Activated B cell treated with CpG ODN at 0.5 μM for 24 hours (primary cell): ENCODE data around the gene MYO5B. TPM values are rescaled to one million over a fixed set of nuclear protein-coding genes. Genes with fewer than 3 reads are reported as not detected.

ENCODE experiments used
- ATAC-seq: fragments of 200-7000 bp; cut with Tn5 transposase; one replicate; pipeline ENCODE4 v1.10.0; 2021; ENCODE audit warnings: low read depth, mild to moderate bottlenecking, moderate library complexity
- CTCF ChIA-PET: fragments of 350-600 bp; sonication (Branson Sonifier 250); formaldehyde crosslinking; loops from one replicate; lab custom pipeline; 2021; ENCODE audit warnings: antibody characterized with exemption; lab: Charles Lee
- POLR2A ChIA-PET: fragments of 350-600 bp; sonication (Branson Sonifier 250); formaldehyde crosslinking; loops from one replicate; lab custom pipeline; 2021; ENCODE audit warnings: antibody characterized with exemption; lab: Charles Lee
- DNase-seq: peaks from one replicate; pipeline ENCODE4 v3.0.0; 2022
- H3K27ac Mint-ChIP-seq: one replicate; pipeline ENCODE4 v1.8.0; 2020; ENCODE audit warnings: mixed read lengths
- H3K27me3 Mint-ChIP-seq: one replicate; pipeline ENCODE4 v1.8.0; 2021; ENCODE audit warnings: mixed read lengths
- H3K36me3 Mint-ChIP-seq: one replicate; pipeline ENCODE4 v1.8.0; 2021; ENCODE audit warnings: low read depth, mixed read lengths
- H3K4me1 Mint-ChIP-seq: one replicate; pipeline ENCODE4 v1.8.0; 2021; ENCODE audit warnings: mixed read lengths
- H3K4me3 Mint-ChIP-seq: one replicate; pipeline ENCODE4 v1.8.0; 2020; ENCODE audit warnings: mild to moderate bottlenecking, mixed read lengths
- H3K9me3 Mint-ChIP-seq: one replicate; pipeline ENCODE4 v1.8.0; 2020; ENCODE audit warnings: mixed read lengths
- intact Hi-C: fragments of 100-400 bp; cut with micrococcal nuclease; formaldehyde crosslinking; loops from one replicate; pipeline ENCODE4 v1.15.1; 2024
- total RNA-seq: library from RNA; stranded (reverse); gene quantifications from 2 replicates; pipeline ENCODE4 v1.2.3, GENCODE V29; 2022
- TF ChIP-seq, protein P1 (sequence below): fragments of 200-600 bp; IDR thresholded peaks from one replicate; pipeline ENCODE4 v1.8.0; 2022; ENCODE audit warnings: antibody characterized with exemption, mild to moderate bottlenecking

Gene MYO5B
- total RNA-seq, 1 donor from 2014 or later: 0.49 TPM

DNA sequence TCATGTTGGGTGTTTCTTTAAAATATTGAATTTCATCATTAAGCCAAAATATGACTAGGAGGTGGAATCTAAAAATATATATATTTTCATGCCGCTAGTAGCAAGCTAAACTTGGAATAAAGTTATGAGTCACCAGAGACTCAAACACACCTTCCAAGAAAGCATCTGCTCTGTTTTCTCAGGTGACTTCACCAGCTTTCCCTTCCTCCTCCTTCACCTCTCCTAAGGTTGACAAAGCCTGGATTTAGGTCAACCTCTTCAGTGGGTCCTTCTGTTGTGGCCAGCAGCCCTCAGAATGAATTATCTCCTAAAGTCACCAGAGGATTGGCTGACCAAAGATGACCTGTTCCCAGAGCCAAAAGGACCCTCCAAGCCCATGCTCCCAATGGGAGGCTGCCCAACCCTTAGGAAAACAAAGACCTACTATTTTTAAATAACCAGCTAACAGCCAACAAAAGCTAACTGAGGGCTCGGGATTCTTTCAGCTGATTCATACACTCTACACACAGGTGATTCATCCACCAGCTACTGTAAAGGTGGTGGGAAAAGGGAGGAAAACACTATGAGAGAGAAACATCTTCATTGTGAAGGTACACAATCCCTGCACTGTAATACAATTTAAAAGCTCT is 113.9 kb downstream of the MYO5B start:
- peaks cover 6% of the 10 kb centered on the region for H3K4me1 Mint-ChIP-seq
- CTCF ChIA-PET: no interaction called here
- ATAC-seq: no peak
- no peak overlapping the region for H3K4me3 Mint-ChIP-seq
- H3K36me3 Mint-ChIP-seq: no peaks in the 10 kb centered on the region
- TF ChIP-seq, protein P1, sequence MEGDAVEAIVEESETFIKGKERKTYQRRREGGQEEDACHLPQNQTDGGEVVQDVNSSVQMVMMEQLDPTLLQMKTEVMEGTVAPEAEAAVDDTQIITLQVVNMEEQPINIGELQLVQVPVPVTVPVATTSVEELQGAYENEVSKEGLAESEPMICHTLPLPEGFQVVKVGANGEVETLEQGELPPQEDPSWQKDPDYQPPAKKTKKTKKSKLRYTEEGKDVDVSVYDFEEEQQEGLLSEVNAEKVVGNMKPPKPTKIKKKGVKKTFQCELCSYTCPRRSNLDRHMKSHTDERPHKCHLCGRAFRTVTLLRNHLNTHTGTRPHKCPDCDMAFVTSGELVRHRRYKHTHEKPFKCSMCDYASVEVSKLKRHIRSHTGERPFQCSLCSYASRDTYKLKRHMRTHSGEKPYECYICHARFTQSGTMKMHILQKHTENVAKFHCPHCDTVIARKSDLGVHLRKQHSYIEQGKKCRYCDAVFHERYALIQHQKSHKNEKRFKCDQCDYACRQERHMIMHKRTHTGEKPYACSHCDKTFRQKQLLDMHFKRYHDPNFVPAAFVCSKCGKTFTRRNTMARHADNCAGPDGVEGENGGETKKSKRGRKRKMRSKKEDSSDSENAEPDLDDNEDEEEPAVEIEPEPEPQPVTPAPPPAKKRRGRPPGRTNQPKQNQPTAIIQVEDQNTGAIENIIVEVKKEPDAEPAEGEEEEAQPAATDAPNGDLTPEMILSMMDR: no peak
- H3K27me3 Mint-ChIP-seq: peaks cover 8% of the 10 kb centered on the region
- no peak overlapping the region for H3K27ac Mint-ChIP-seq
- POLR2A ChIA-PET: no interaction called here
- DNase-seq: no peak
- intact Hi-C loops: no loop called here
- no peaks in the 10 kb centered on the region for H3K9me3 Mint-ChIP-seq

DNA sequence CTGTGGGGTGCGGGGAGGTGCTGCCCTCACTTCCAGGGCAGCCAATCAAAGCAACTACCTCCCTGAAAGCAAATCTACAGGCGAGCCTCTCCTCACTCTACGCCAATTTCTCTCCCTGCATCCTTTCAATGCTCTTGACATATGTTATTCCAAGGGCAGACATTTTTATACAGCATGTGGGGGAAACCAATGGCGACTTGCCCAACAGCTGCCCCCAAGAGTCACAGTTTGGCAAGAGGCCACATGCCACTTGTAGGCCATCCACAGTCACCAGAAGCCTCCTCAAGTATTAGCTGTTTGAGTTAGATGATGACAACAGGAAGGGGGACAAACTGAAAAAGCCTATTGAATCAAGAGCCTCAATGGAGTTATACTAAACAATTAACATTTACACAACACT is 114.6 kb downstream of the MYO5B start:
- ChIA-PET CTCF (no interaction called here), POLR2A (no interaction called here)
- H3K27ac Mint-ChIP-seq: no peak overlapping the region
- intact Hi-C loops: no loop called here
- H3K36me3 Mint-ChIP-seq: no peaks in the 10 kb centered on the region
- H3K4me3 Mint-ChIP-seq: no peak overlapping the region
- TF ChIP-seq, protein P1: no peak
- H3K9me3 Mint-ChIP-seq: no peaks in the 10 kb centered on the region
- DNase-seq (no peak), ATAC-seq (no peak)
- peaks cover 8% of the 10 kb centered on the region for H3K27me3 Mint-ChIP-seq
- peaks cover 14% of the 10 kb centered on the region for H3K4me1 Mint-ChIP-seq

DNA sequence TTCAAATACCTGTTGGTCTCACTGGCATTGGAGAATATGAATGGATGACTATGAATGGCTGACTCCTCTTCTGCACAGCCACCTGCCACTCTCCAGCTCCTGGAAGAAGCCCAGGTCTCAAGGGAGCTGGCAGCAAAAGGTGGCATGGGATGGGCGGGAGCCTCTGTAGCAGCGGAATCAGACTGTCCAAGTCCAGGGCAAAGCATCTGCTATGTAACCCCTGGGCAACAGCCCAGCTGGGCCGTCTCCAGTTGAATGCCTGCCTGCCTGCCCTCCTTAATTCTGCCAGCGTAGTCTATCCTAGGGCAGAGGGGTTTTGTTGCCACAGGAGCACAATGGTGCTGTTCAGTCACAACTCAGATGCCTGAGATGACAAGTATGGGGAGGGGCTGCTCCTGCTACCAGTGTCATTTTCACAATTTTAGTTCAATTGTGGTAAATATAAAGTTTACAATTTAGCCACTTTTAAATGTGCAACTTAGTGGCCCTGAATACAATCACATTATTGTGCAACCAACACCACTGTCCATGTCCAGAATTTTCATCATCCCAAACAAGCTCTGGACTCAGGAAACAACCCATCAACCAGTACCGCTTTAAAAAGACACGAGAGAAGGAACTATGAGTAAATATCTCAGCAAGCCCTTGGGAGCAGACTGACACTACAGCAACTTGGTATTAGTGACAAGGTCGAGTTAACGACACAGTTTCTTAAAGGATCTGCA is 115.2 kb downstream of the MYO5B start:
- TF ChIP-seq, protein P1: no peak
- H3K9me3 Mint-ChIP-seq: no peaks in the 10 kb centered on the region
- CTCF ChIA-PET: no interaction called here
- H3K4me1 Mint-ChIP-seq: peaks cover 16% of the 10 kb centered on the region
- no peak overlapping the region for H3K27ac Mint-ChIP-seq
- ATAC-seq (no peak), DNase-seq (no peak)
- H3K27me3 Mint-ChIP-seq: peaks cover 8% of the 10 kb centered on the region
- intact Hi-C loops: no loop called here
- H3K36me3 Mint-ChIP-seq: no peaks in the 10 kb centered on the region
- H3K4me3 Mint-ChIP-seq: no peak overlapping the region
- POLR2A ChIA-PET: no interaction called here

DNA sequence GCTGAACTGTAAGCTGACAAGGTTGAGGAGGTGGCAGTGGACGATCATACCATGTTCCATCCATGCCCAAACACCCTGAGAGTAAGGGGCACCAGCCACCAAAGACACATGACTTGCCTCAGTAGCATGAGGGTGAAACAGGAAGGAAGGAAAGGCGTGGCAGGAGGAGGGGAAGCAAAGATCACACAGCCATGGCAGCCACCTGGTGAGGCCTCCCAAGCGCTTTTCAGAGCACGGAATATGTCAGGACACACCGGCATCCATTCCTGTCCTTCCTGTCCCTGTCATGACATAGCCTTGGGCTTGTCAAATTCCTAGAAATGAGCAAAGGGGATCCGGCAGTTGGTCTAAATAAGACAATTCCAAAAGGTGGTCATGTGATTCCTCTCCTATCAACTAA is 118.7 kb downstream of the MYO5B start:
- intact Hi-C loops: no loop called here
- Mint-ChIP-seq H3K36me3 (no peaks in the 10 kb centered on the region), H3K9me3 (no peaks in the 10 kb centered on the region), H3K4me3 (peak overlapping the region; percentile 5), H3K27ac (no peak overlapping the region), H3K27me3 (peaks cover 11% of the 10 kb centered on the region), H3K4me1 (peaks cover 16% of the 10 kb centered on the region)
- no peak for ATAC-seq
- ChIA-PET CTCF (no interaction called here), POLR2A (no interaction called here)
- TF ChIP-seq, protein P1: no peak
- DNase-seq: no peak

DNA sequence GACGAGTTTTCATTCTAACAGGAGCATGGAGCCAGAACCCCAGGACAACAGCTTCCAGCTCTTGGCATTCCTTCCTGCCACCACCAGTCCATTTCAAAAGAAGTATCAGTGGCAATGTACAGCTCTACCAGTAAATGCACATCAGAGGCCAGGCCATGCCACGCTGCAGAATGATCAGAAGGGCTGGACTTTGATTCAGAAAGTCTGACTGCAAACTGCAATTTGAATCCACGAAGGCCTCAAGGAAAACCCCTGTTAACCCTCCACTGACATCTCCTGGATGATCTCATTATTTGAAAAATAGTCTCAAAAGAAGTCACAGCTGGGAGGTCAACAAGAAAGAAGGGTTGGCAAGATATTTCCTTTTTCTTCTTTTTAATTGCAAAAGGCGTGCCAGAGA is 119.2 kb downstream of the MYO5B start:
- Mint-ChIP-seq H3K36me3 (no peaks in the 10 kb centered on the region), H3K4me3 (peak overlapping the region; percentile 5), H3K27ac (no peak overlapping the region), H3K4me1 (peaks cover 16% of the 10 kb centered on the region), H3K27me3 (peaks cover 11% of the 10 kb centered on the region), H3K9me3 (no peaks in the 10 kb centered on the region)
- intact Hi-C loops: no loop called here
- CTCF ChIA-PET: no interaction called here
- POLR2A ChIA-PET: no interaction called here
- no peak for DNase-seq
- no peak for ATAC-seq
- TF ChIP-seq, protein P1: no peak
